GM11168 (cell line): ENCODE results near the gene TBC1D2B.

ENCODE experiments used
- in situ Hi-C: fragments of 300-500 bp; cut with MboI; formaldehyde crosslinking; loops from one replicate; pipeline ENCODE4 v1.12.0; 2022; ENCODE audit warnings: low sequenced_read_pairs; ENCODE audit not compliant: unreplicated experiment

Gene TBC1D2B

GRCh38 chr15:78057803-78058202, 19.7 kb downstream of the TBC1D2B start:
- in situ Hi-C loops, result no loop called here

- in situ Hi-C loops, result no loop called here
These were observed 20.7 kb downstream of the TBC1D2B start for GRCh38 chr15:78056714-78057269.

GRCh38 chr15:78055919-78056713, 21.4 kb downstream of the TBC1D2B start:
- in situ Hi-C loops, result no loop called here

DNA sequence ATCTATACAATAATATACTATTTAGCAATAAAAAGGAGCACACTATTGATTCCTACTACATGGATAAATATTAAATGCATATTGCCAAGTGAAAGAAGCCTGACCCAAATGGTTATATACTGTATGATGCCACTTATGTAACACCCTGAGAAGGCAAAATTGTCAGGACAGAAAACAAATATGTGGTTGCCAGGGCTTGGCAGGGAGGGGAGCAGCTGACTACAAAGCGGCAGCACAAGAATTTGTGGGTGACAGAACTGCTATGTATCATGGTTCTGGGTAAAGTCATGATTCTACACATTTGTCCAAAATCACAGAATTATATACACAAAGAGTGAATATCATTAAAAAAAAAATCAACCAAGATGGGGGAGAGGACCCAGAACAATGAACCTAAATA, 22.5 kb downstream of the TBC1D2B start:
- in situ Hi-C loops, result no loop called here

DNA sequence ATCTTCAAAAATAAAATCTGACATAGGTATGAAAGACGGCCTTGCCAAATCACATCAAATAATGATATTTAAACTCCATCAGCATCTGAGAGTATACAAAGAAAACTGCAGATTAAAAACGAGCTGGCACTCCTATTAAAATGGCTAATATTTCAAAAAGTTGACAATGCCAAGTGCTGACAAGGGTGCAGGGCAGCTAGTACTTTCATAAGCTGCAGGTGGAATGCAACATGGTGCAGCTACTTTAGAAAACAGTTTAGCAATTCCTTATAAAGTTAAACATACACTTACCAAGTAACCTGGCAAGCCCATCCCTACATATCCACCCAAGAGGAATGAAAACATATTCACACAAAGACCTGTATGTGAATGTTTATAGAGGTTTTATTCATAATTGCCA, 23.0 kb downstream of the TBC1D2B start:
- in situ Hi-C loops, result no loop called here

DNA sequence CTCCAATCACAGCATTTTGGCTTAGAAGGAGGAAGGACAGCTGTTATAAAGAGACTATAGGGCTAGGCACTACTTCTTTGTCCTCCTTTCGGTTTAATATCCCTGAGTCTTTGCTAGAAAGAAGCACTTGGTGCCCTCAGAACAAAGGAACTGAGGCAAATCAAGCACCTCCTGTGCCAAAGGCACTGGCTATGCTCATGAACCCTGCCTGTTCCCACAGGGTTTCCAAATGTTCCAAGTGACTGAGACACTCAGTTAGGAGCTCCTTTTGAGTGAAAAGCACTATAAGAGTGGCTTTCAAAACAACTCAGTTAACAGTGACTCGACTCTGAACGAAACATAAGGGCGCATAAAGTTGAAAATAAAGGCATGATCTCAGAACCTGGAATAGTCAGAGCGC, 25.0 kb downstream of the TBC1D2B start:
- in situ Hi-C loops, result no loop called here

- in situ Hi-C loops, result no loop called here
These were observed 25.5 kb downstream of the TBC1D2B start for GRCh38 chr15:78052001-78052401.

GRCh38 chr15:78051596-78051995, 25.9 kb downstream of the TBC1D2B start:
- in situ Hi-C loops, result no loop called here

GRCh38 chr15:78050826-78051225, 26.7 kb downstream of the TBC1D2B start:
- in situ Hi-C loops, result no loop called here

GRCh38 chr15:78050441-78050809, 27.1 kb downstream of the TBC1D2B start:
- in situ Hi-C loops, result no loop called here

GRCh38 chr15:78049691-78050440, 27.6 kb downstream of the TBC1D2B start:
- in situ Hi-C loops, result no loop called here

GRCh38 chr15:78048628-78048920, 28.9 kb downstream of the TBC1D2B start:
- in situ Hi-C loops, result no loop called here

GRCh38 chr15:78047761-78048627, 29.5 kb downstream of the TBC1D2B start:
- in situ Hi-C loops, result no loop called here

- in situ Hi-C loops, result no loop called here
These were observed 30.6 kb downstream of the TBC1D2B start for GRCh38 chr15:78046796-78047341.

GRCh38 chr15:78045189-78045588, 32.3 kb downstream of the TBC1D2B start:
- in situ Hi-C loops, result no loop called here

DNA sequence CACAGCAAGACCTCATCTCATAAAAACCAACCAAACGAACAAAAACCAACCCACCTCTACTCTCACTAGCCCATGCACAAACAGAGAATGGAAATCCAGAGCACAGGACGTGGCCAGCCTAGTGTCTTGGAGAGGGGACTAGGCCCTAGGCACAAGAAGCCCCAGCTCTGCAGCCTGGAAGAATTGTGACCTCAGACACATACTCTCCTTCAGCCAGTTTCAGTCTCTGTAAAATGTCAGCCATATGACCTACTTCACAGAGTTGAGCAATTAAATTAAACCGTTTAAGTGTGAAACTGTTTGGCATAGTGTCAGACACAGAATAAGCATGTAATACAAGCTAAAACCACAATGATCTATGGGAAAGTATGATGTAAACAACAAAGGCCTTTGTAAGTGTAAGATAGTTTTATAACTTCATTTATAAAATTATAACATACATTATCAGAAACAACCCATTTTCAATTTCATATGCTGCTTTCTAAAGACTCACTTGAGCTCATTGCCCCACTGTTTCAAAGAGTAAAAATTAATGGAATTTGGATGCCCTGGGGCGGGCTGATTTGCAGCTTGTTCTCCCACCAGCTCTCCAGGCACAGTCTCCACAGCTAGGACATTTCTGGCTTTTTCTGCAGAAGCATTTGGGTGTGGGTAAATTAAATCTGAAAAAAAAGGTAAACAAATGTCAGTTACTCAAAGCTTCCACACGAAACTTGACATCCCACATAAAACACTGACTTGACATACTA, 32.9 kb downstream of the TBC1D2B start:
- in situ Hi-C loops, result no loop called here

DNA sequence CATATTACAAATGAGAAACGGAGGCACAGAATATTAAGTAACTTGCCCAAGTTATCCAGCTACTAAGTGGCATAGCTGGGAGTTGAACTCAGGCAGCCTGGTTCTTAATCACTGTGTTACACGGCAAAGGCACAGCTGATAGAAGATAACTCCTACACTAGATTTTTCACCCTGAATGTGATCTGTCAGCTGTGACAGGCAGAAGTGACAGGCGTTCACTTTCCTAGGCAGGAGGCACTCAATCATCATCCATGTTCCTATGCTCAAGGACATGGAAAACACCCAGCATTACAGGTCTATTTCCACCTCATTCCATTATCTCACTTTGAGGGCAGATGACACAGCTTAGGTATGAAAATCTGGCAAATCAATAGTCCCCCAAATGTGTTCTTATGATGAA, 35.6 kb downstream of the TBC1D2B start:
- in situ Hi-C loops, result no loop called here

DNA sequence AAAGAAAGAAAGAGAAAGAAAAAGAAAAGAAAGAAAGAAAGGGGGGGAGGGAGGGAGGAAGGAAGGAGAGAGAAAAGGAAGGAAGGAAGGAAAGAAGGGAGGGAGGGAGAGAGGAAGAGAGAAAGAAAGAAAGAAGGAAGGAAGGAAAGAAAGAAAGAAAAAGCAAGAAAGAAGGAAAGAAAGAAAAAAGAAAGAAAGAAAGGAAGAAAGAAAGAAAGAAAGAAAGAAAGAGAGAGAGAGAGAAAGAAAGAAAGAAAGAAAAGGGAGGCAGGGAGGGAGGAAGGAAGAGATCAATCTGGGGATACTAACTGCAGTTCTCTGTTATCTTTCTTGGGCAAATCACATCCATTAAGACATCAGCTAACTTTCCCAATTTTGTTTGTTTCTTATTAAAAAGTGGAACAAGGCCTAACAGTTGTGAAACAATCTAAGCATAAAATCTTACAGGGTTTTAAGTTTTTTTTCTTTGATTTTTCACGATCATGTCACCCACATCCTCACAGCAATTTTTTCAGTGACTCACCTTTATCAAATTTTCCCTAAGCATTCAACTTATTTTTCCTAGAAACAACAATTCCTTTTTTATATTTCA, 36.8 kb downstream of the TBC1D2B start:
- in situ Hi-C loops, result no loop called here

GRCh38 chr15:78038585-78039247, 38.8 kb downstream of the TBC1D2B start:
- in situ Hi-C loops, result no loop called here
